HK-2 (cell line): ENCODE data around the gene BAG5.
"Not testable (repeated sequence)": the region's sequence is repeated elsewhere in the genome, so short reads cannot be mapped to it uniquely, and the experiment has no call there.

Experiments used
- DNase-seq: peaks from one replicate; pipeline ENCODE4 v3.0.0-alpha.2; 2018; ENCODE audit not compliant: unreplicated experiment

BAG5 gene, protein sequence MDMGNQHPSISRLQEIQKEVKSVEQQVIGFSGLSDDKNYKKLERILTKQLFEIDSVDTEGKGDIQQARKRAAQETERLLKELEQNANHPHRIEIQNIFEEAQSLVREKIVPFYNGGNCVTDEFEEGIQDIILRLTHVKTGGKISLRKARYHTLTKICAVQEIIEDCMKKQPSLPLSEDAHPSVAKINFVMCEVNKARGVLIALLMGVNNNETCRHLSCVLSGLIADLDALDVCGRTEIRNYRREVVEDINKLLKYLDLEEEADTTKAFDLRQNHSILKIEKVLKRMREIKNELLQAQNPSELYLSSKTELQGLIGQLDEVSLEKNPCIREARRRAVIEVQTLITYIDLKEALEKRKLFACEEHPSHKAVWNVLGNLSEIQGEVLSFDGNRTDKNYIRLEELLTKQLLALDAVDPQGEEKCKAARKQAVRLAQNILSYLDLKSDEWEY

GRCh38 chr14:103562429-103563225, at the start of gene BAG5, which contains the start of gene COA8:
TSS of gene BAG5 (minus strand) at chr14:103562657. CDS start at chr14:103561164, 1,493 bp downstream.
TSS of gene COA8 (plus strand) at chr14:103562960. CDS start at chr14:103563002, 42 bp downstream.
- peak; percentile 87 for DNase-seq

DNA sequence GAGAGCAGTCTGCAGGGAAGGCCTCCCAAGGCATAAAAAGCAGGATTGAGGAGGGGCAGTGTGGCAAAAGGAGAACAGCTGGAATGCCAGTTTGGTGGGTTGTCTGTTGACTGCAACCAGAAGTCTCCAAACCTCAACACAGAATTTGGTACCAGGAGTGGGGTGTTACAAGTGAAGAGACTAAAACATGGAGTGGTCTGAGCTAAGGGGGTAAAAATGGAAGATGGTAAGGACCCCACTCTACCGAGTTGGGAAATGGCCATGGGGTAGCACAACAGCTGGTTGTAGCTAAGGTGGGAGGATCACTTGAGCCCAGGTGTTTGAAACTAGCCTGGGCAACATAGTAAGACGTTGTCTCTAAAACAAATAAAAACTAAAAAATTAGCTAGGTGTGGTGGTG, 48.8 kb upstream of the BAG5 start:
- no peak for DNase-seq

GRCh38 chr14:103609081-103609480, 46.6 kb upstream of the BAG5 start:
- not testable (repeated sequence) for DNase-seq

DNA sequence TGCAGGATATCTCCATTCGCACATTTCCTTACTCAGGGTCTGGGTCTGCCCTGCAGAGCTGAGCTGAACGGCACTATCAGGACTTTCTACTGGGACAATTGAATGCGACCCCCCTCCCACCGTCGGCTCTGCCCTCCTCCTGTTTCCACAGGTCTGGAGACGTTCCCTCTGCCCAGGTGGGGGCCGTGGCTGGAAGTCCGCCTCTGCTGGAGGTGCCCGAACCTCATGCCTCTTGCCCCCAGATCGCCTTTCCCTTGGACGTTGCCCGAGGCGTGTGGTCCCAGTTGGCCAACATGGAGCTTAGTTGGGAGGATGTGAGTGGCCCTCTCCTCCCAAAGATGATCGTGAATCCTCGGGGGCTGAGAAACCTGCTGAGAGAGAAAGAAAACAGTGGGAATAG, 45.4 kb upstream of the BAG5 start:
- DNase-seq = no peak

GRCh38 chr14:103606963-103607668, 44.7 kb upstream of the BAG5 start:
- peak; percentile 26 for DNase-seq

DNA sequence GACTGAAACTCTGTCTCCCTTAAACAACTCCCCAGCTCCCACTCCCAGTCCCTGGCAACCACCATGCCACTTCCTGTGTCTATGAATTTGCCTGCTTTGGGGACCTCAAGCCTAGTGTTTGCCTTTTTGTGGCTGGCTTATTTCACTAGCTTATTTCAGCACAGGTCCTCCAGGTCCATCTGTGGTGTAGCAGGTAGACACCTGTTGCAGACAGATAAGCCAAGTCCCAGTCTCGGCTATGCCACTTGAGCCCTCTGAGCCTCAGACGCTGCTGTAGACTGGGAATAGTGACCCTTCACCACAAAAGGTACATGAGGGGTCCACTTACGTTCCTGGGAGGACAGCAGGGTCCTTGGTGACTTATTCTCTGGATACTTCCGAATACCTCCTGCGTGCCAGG, 42.2 kb upstream of the BAG5 start:
- no peak for DNase-seq

DNA sequence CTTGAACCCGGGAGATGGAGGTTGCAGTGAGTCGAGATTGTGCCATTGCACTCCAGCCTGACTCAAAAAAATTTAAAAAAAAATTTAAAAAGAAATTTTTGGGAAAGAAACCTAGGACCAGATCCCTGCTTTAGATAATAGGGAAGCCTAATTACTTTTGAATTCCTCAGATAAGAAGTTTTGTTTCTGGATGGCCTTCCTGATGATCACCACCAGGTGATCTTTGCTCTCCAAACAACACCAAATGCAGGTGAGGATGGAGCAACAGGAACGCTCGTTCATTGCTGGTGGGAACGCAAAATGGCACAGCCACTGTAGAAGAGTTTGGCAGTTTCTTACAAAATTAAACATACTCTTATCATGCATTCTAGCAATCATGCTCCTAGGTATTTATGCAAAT, 38.0 kb upstream of the BAG5 start:
- no peak for DNase-seq

DNA sequence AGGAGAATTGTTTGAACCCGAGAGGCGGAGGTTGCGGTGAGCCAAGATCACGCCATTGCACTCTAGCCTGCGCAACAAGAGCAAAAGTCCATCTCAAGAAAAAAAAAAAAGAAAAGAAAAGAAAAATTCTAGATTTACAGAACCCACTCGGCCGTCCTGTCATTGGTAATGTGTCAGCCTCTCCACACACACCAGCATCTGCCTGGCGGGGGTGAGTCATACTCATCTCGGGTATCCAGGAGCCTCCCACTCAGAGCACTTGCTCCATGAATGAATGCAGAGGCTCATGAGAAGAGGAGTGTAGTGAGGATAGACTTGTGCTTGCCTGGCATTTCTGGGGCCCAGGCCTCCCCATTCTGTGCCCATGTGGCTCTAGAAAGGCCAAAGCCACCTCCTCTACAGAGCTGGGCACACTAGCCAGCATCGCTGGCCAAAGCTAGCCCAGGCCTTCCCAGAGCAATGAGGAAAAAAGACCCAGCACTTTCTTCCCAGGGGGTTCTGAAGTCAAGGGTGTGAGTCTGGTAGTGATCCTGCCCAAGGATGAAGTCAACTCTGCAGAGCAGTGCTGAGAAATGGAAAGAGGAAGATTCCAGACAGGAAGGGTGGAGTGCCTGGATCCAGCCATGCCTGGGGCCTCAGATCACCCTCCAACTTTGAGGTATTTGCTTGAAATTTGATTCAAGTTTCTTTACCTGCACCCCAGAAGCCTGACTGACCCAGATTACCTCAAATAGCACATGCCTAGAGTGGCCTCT, 35.3 kb upstream of the BAG5 start:
- DNase-seq = peak; percentile 69

- DNase-seq = no peak
Observed at GRCh38 chr14:103594265-103594664, 31.8 kb upstream of the BAG5 start.

- no peak for DNase-seq
Observed at GRCh38 chr14:103593577-103593976, 31.1 kb upstream of the BAG5 start.

DNA sequence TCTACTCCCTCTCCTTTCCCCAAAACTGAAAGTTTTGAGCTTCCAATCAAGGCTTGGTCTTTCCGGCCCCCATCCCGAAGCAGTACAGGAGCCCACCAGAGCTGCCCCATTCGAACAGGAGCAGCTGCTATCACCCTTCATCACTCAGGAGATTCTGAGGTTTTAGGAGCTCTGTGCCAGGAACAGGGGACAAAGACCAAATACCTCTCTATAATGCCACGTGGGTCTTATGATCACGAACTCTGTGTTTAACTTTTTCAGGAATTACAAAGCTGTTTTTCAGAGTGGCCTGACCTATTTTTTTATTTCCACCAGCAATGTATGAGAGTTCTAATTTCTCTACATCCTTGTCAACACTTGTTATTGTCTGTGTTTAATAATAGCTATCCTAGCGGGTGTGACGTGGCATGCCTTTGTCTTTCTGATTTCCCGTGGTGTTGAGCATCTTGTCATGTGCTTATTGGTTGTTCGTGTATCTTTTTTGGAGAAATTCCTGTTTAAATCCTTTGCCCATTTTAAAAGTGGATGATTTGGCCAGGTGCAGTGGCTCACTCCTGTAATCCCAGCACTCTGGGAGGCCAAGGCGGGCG, 22.0 kb upstream of the BAG5 start:
- no peak for DNase-seq

DNA sequence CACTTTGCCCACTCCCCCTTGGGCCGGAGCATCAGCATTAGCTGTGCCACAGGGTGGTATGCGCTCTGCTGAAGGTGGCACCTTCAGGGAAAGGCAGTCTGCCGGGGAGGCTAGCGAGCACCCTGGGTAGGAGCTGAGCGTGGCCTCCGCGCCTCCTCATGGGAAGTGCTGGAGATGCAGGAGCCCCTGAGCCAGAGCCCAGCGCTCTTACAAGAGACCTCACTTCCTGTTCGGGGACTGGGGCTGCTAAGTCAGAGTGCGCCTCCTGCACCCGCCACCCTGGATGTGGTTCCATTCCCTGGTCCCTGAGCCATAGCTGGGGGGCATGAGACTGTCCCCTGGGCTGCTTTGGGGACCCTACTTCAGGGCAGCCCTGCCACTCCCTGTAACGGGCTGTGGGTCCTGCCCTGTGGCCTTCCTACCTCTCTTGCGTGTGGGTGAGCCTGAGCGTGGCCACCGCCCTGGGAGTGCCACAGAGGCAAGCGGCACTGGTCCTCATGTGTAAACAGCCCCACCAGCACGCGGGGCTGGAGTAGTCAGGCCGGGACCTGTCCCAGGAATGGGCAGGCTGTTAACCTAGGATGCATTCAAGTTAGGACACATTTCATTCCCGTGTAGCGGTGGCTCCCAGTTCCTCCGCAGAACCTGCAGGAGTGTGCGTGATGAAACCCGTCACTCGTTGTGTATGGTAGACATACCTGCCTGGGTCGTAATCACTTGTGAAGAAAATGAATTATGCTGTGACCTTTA, 19.7 kb upstream of the BAG5 start:
- no peak for DNase-seq

GRCh38 chr14:103581206-103581605, 18.7 kb upstream of the BAG5 start:
- no peak for DNase-seq

GRCh38 chr14:103578401-103579075, 16.1 kb upstream of the BAG5 start:
- no peak for DNase-seq

DNA sequence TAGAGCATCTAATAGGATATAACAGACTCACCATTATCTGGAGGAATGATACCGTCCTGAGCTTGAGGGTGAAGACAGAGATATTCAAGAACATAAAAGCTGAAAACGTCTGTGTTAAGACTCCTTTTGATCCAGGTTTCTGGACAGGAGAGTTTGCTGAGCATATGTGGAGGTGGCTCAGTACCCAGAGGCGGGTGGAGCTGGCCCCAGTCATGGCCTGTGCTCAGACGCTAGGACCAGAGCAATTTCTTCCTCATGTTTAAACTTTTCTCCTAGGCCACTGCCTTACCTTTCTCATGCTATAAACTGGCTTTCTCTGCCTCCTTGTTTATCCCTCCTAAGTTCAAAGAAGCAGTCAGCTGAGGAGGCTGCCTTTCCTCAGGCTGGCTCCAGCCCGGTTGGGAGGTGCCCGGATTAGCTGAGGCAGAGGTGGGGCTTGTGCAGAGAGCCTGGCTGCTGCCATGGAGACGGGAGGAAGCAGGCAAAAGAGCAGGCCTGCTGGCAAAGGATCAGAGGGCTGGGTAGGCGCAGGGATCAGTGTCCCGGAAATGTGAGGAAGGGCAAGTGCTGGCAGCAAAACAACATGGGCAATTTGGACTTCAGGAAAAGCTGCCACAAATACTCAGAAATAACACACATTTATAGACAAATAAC, 14.0 kb upstream of the BAG5 start:
- DNase-seq = peak; percentile 77

- no peak for DNase-seq
Observed at GRCh38 chr14:103574707-103575285, 12.3 kb upstream of the BAG5 start.

DNA sequence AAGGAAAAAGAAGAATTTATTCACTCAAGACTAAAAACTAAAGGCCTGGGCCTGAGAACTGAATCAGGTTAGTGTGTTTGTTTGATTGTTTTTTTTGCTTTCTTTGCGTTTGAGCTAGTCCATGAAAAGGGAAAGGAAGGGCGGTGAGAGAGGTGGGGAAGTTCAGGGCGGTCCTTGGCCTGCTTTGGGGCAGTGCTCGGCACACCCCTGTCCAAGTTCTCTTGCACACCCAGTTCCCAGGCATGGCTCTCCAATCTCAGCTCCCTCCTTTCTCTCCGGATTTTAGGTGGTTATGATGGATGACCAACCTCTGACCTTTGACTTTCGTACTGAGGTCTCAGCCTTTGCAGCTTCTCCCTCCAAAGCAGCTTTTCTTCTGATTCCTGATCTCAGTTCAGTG, 11.6 kb upstream of the BAG5 start:
- DNase-seq = no peak

DNA sequence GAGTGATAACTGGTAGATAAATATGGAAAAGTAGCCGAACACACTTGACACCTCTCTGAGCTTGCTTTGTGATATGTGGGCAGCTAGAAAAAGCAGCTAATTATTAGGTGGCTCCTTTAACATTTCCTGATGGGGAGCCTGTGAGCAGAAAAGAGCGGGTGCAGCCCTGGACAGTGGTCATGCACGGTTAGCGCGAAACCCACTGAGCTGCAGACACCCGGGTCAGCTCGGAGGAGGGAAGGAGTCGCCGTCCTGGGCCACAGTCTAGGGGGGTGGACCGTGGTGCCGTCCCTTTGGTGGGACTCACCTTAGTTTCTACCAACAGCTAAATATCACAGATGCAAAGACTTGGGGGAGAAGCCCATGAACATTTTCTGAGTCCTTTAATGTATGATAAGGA, 7.0 kb upstream of the BAG5 start:
- DNase-seq = no peak

GRCh38 chr14:103568952-103569351, 6.5 kb upstream of the BAG5 start:
- no peak for DNase-seq
